Aorta (tissue), 5 donors: ENCODE data around the gene CAPN3. TPM values are rescaled to one million over a fixed set of nuclear protein-coding genes. Genes with fewer than 3 reads are reported as not detected.

Experiments used
- ATAC-seq: fragments of 200-7000 bp; cut with Tn5 transposase; one replicate; pipeline ENCODE4 v1.9.1; 2022; ENCODE audit warnings: moderate library complexity; ENCODE audit not compliant: low FRiP score
- DNase-seq, 2 donors: peaks; one replicate each; pipeline ENCODE4 v3.0.0-alpha.2; 2020
- H3K27ac ChIP-seq, 2 donors: one replicate each; pipeline ENCODE4 v1.5.1; 2013; ENCODE audit warnings: low read length in 2 of 2, mild to moderate bottlenecking in 2 of 2, moderate library complexity in 2 of 2, control low read depth in 1 of 2, inconsistent platforms in 1 of 2, low read depth in 1 of 2
- H3K27me3 ChIP-seq, 2 donors: one replicate each; pipeline ENCODE4 v1.6.1; 2013; ENCODE audit warnings: control low read depth in 1 of 2, low read length in 1 of 2, mild to moderate bottlenecking in 1 of 2, moderate library complexity in 1 of 2; ENCODE audit not compliant: insufficient read depth in 2 of 2, control insufficient read depth in 1 of 2
- H3K36me3 ChIP-seq, 2 donors: one replicate each; pipeline ENCODE4 v1.6.1; 2013; ENCODE audit warnings: control low read depth in 1 of 2, low read length in 1 of 2, mild to moderate bottlenecking in 1 of 2; ENCODE audit not compliant: insufficient read depth in 2 of 2, control insufficient read depth in 1 of 2
- H3K4me1 ChIP-seq, 2 donors: one replicate each; pipeline ENCODE4 v1.6.1; 2013; ENCODE audit warnings: low read length in 2 of 2, control low read depth in 1 of 2, mild to moderate bottlenecking in 1 of 2, moderate library complexity in 1 of 2; ENCODE audit not compliant: insufficient read depth in 2 of 2, control insufficient read depth in 1 of 2
- H3K4me3 ChIP-seq, 2 donors: one replicate each; pipeline ENCODE4 v1.5.1; 2013; ENCODE audit warnings: low read length in 2 of 2, control low read depth in 1 of 2, mild to moderate bottlenecking in 1 of 2
- H3K9me3 ChIP-seq: one replicate; pipeline ENCODE4 v1.6.1; 2013; ENCODE audit warnings: mild to moderate bottlenecking, low read length; ENCODE audit not compliant: control insufficient read depth
- WGBS, 2 donors: extraction: QIAGEN DNeasy Blood & Tissue Kit; methylation state at CpG; one replicate each; pipeline ENCODE4 v1.1.7; 2013; 5-methylcytosine and 5-hydroxymethylcytosine counted together
- intact Hi-C, 2 donors: fragments of 100-400 bp; cut with DNase I; formaldehyde crosslinking; loops; one replicate each; pipeline versions ENCODE4 v1.14.2 to v1.15.0; 2022
- polyA plus RNA-seq, 2 donors: library from polyadenylated mRNA; stranded (reverse); fragments of 200-250 nt; gene quantifications; one replicate each; pipeline ENCODE4 v1.2.3, GENCODE V29; 2013
- total RNA-seq, 2 donors: library from RNA; stranded (reverse); fragmentation: NEBNext Ultra II Directional; extraction: Animal tissue kit (Norgen Biotek cat#: 25700); gene quantifications; one replicate each; pipeline ENCODE4 v1.2.1, GENCODE V29; 2021
- donor health status: healthy with polysubstance abuse.
- donor health status: Bipolar disorder and iron deficiency.
- donor health status: DM: no; HTN: no; CAD: no.
- donor health status: DM: no; HTN: no; CAD: no.
- donor health status: DM: yes; HTN: yes; CAD: no.

Gene CAPN3
- total and polyA plus RNA-seq, 4 donors: 3.3 to 101 (median 19.0) TPM

GRCh38 chr15:42408178-42408577 is 48.9 kb downstream of the CAPN3 start:
- H3K27me3 ChIP-seq: no peaks in the 10 kb centered on the region
- WGBS, 2 donors: 85 to 86% methylated on average over 4 of the region's 4 CpGs
- no peak for ATAC-seq
- no peak overlapping the region for H3K4me3 ChIP-seq
- H3K27ac ChIP-seq: no peak overlapping the region
- no peaks in the 10 kb centered on the region for H3K4me1 ChIP-seq
- H3K9me3 ChIP-seq: no peaks in the 10 kb centered on the region
- intact Hi-C loops: no loop called here
- DNase-seq: no peak
- H3K36me3 ChIP-seq: peaks cover 4 to 7% of the 10 kb centered on the region in 2 donors

GRCh38 chr15:42409011-42409410 is 49.7 kb downstream of the CAPN3 start:
- Histone ChIP-seq H3K4me3 (no peak overlapping the region), H3K4me1 (no peaks in the 10 kb centered on the region), H3K36me3 (peaks cover 4 to 7% of the 10 kb centered on the region in 2 donors), H3K9me3 (no peaks in the 10 kb centered on the region), H3K27me3 (no peaks in the 10 kb centered on the region), H3K27ac (no peak overlapping the region)
- 83 to 87% methylated on average over 9 of the region's 9 CpGs for WGBS, 2 donors
- no peak for DNase-seq
- ATAC-seq: no peak
- intact Hi-C loops: no loop called here

- Histone ChIP-seq H3K27ac (no peak overlapping the region), H3K36me3 (peaks cover 4 to 10% of the 10 kb centered on the region in 2 donors), H3K4me1 (no peaks in the 10 kb centered on the region), H3K27me3 (no peaks in the 10 kb centered on the region), H3K9me3 (no peaks in the 10 kb centered on the region), H3K4me3 (no peak overlapping the region)
- 95 to 97% methylated on average over 7 of the region's 7 CpGs for WGBS, 2 donors
- no peak for DNase-seq
- intact Hi-C loops: no loop called here
- no peak for ATAC-seq
Observed at GRCh38 chr15:42411884-42412283, 52.6 kb downstream of the CAPN3 start.

GRCh38 chr15:42413920-42414319 is 54.6 kb downstream of the CAPN3 start:
- no peak overlapping the region for H3K4me3 ChIP-seq
- peak overlapping the region in 1 of 2 donors; percentile 48 for H3K27ac ChIP-seq
- DNase-seq (no peak), ATAC-seq (no peak)
- no peaks in the 10 kb centered on the region for H3K4me1 ChIP-seq
- H3K9me3 ChIP-seq: no peaks in the 10 kb centered on the region
- H3K36me3 ChIP-seq: peaks cover 9 to 16% of the 10 kb centered on the region in 2 donors
- intact Hi-C loops: no loop called here
- WGBS, 2 donors: 2 to 11% methylated on average over 2 of the region's 2 CpGs
- no peaks in the 10 kb centered on the region for H3K27me3 ChIP-seq

GRCh38 chr15:42419369-42419768 is 60.1 kb downstream of the CAPN3 start:
- no peak for ATAC-seq
- H3K27ac ChIP-seq: no peak overlapping the region
- DNase-seq: no peak
- peaks cover 5 to 15% of the 10 kb centered on the region in 2 donors for H3K36me3 ChIP-seq
- H3K4me3 ChIP-seq: no peak overlapping the region
- H3K9me3 ChIP-seq: no peaks in the 10 kb centered on the region
- no peaks in the 10 kb centered on the region for H3K27me3 ChIP-seq
- no peaks in the 10 kb centered on the region for H3K4me1 ChIP-seq
- intact Hi-C loops: no loop called here
- 75 to 83% methylated on average over 7 of the region's 7 CpGs for WGBS, 2 donors

- peak; percentile 66 for ATAC-seq
- intact Hi-C loops: loop anchor here in 1 of 2 donors (5.0 kb wide), 1 partner anchor 36 kb away; no protein-coding TSS in a partner anchor
Observed at GRCh38 chr15:42421376-42421775, 62.1 kb downstream of the CAPN3 start.

GRCh38 chr15:42427429-42428223 is 68.3 kb downstream of the CAPN3 start:
- intact Hi-C loops: loop anchor here in 1 of 2 donors (5.0 kb wide), 1 partner anchor 40 kb away; no protein-coding TSS in a partner anchor
- peaks cover 0 to 3% of the 10 kb centered on the region in 2 donors for H3K4me1 ChIP-seq
- 37 to 42% methylated on average over 7 of the region's 7 CpGs for WGBS, 2 donors
- ATAC-seq (peak; percentile 48), DNase-seq (no peak)
- H3K27me3 ChIP-seq: no peaks in the 10 kb centered on the region
- no peak overlapping the region for H3K4me3 ChIP-seq
- peak overlapping the region; percentile 85 to 96 for H3K27ac ChIP-seq
- no peaks in the 10 kb centered on the region for H3K9me3 ChIP-seq
- H3K36me3 ChIP-seq: peaks cover 0 to 11% of the 10 kb centered on the region in 2 donors

More at GRCh38 chr15:42421376-42421775, 62.1 kb downstream of the CAPN3 start:
- Histone ChIP-seq H3K36me3 (peaks cover 5 to 15% of the 10 kb centered on the region in 2 donors), H3K27ac (peak overlapping the region; percentile 61 to 89), H3K9me3 (no peaks in the 10 kb centered on the region), H3K27me3 (no peaks in the 10 kb centered on the region), H3K4me3 (no peak overlapping the region), H3K4me1 (no peaks in the 10 kb centered on the region)
- no peak for DNase-seq
- 7 to 10% methylated on average over 2 of the region's 2 CpGs for WGBS, 2 donors

GRCh38 chr15:42444415-42445063 is 85.2 kb downstream of the CAPN3 start:
- Histone ChIP-seq H3K27ac (peak overlapping the region in 1 of 2 donors; percentile 29), H3K4me1 (peaks cover 0 to 6% of the 10 kb centered on the region in 2 donors), H3K36me3 (peaks cover 9 to 10% of the 10 kb centered on the region in 2 donors), H3K4me3 (no peak overlapping the region), H3K27me3 (no peaks in the 10 kb centered on the region), H3K9me3 (no peaks in the 10 kb centered on the region)
- DNase-seq (no peak), ATAC-seq (no peak)
- 84 to 85% methylated on average over 5 of the region's 5 CpGs for WGBS, 2 donors
- intact Hi-C loops: no loop called here
